ENCODE data around the gene CARNS1.

The CARNS1 gene

DNA sequence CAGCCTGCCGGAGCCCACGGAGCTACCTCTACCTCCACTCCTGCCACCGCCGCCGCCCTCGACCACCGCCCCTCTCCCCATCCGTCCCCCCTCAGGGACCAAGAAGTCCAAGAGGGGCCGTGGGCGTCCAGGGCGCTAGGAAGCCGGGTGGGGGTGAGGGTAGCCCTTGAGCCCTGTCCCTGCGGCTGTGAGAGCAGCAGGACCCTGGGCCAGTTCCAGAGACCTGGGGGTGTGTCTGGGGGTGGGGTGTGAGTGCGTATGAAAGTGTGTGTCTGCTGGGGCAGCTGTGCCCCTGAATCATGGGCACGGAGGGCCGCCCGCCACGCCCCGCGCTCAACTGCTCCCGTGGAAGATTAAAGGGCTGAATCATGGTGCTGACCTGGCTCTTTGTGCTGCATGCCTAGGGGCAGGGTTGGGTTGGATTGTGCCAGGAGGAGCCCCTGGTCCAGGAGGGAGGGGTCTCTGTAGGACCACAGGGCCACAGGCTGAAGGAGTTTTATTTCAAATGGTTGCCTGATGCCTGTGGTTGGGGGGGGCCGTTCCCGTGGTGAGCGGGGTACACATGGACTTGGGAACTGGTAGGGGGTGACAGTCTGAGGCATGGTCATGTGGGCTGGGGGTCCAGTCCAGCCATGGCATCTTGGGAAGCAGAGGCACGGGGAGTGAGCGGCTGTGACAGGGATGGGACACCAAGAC is 19.7 kb downstream of the CARNS1 start:
- POLR2A ChIA-PET = no interaction called here
- CTCF ChIA-PET = no interaction called here
- DNase-seq (ENCODE audit: extremely low spot score) = no peak

DNA sequence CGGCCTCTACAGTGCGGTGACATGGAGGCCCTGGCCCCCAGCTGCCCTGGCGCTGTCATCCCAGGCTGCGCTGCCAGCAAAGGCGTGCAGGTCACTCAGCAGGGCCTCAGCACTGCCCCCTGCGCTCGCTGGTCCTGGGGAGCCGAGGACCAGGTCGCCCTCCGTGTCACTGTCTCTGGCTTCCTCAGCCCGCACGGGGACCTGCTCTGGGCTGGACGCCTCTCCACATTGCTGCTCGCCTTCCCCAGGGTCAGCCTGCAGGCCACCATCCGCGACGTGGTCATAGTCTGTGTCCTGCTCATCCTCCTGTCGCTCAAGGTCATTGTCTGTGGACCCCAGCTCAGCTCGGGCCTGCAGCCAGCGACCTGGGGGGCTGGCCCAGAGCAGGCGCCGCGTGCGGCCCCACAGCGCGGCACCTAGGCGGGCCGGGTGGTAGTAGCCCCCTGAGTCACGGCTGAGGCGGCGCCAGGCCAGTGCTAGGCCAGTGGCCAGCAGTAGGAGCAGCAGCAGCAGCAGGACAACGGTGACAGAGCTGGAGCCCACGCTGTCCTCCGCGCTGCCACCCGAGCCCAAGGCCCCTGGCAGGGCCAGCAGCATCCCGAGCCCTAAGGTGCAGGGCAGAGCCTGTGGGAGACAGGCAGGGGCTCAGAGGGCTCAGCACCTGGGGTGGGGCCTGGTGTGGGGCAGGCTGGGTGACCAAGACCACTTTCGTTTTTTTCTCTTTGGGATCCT is 20.4 kb downstream of the CARNS1 start:
- ChIA-PET CTCF (no interaction called here), POLR2A (interaction anchor here (4.0 kb wide), 1 partner anchor 33 kb away, joined by 14 read pairs; the partner anchor contains the start of gene TMEM134)
- no peak for DNase-seq (ENCODE audit: extremely low spot score)
- TF ChIP-seq HDGF (IDR thresholded peaks at IDR 0.05; ENCODE audit: borderline replicate concordance) = no peak
- no peak for TF ChIP-seq CTBP1 (IDR thresholded peaks at IDR 0.05; ENCODE audit: borderline replicate concordance)
- TF ChIP-seq BHLHE40 (IDR thresholded peaks at IDR 0.05; ENCODE audit: borderline replicate concordance) = no peak
- no peak for TF ChIP-seq LEF1 (IDR thresholded peaks at IDR 0.05; ENCODE audit: borderline replicate concordance)
- TF ChIP-seq NFRKB (IDR thresholded peaks at IDR 0.05) = no peak
- no peak for TF ChIP-seq L3MBTL2 (conservative IDR thresholded peaks at IDR 0.05)
- no peak for TF ChIP-seq ZNF384 (IDR thresholded peaks at IDR 0.05)
- TF ChIP-seq, protein P1, sequence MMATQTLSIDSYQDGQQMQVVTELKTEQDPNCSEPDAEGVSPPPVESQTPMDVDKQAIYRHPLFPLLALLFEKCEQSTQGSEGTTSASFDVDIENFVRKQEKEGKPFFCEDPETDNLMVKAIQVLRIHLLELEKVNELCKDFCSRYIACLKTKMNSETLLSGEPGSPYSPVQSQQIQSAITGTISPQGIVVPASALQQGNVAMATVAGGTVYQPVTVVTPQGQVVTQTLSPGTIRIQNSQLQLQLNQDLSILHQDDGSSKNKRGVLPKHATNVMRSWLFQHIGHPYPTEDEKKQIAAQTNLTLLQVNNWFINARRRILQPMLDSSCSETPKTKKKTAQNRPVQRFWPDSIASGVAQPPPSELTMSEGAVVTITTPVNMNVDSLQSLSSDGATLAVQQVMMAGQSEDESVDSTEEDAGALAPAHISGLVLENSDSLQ (IDR thresholded peaks at IDR 0.05) = no peak
- TF ChIP-seq FOXA1 (IDR thresholded peaks at IDR 0.05) = no peak
- TF ChIP-seq ARNT (IDR thresholded peaks at IDR 0.05) = no peak
- no peak for TF ChIP-seq FOXM1 (IDR thresholded peaks at IDR 0.05; ENCODE audit: borderline replicate concordance)
- TF ChIP-seq TARDBP (IDR thresholded peaks at IDR 0.05) = no peak
- no peak for TF ChIP-seq ELF4 (IDR thresholded peaks at IDR 0.05)

More for the DNA sequence above, 19.7 kb downstream of the CARNS1 start:
- no peak for TF ChIP-seq LEF1 (IDR thresholded peaks at IDR 0.05; ENCODE audit: borderline replicate concordance)
- no peak for TF ChIP-seq ZNF384 (IDR thresholded peaks at IDR 0.05)
- TF ChIP-seq NFRKB (IDR thresholded peaks at IDR 0.05) = no peak
- TF ChIP-seq FOXM1 (IDR thresholded peaks at IDR 0.05; ENCODE audit: borderline replicate concordance) = no peak
- no peak for TF ChIP-seq SUZ12 (IDR thresholded peaks at IDR 0.05)
- no peak for TF ChIP-seq FOXA1 (IDR thresholded peaks at IDR 0.05)
- no peak for TF ChIP-seq SP1 (IDR thresholded peaks at IDR 0.05)
- TF ChIP-seq HDGF (IDR thresholded peaks at IDR 0.05; ENCODE audit: borderline replicate concordance) = no peak
- TF ChIP-seq, protein P1 (IDR thresholded peaks at IDR 0.05) = no peak
- TF ChIP-seq FOXK2 (IDR thresholded peaks at IDR 0.05) = no peak
- TF ChIP-seq BHLHE40 (IDR thresholded peaks at IDR 0.05; ENCODE audit: borderline replicate concordance) = no peak
- TF ChIP-seq ELF4 (IDR thresholded peaks at IDR 0.05) = no peak

DNA sequence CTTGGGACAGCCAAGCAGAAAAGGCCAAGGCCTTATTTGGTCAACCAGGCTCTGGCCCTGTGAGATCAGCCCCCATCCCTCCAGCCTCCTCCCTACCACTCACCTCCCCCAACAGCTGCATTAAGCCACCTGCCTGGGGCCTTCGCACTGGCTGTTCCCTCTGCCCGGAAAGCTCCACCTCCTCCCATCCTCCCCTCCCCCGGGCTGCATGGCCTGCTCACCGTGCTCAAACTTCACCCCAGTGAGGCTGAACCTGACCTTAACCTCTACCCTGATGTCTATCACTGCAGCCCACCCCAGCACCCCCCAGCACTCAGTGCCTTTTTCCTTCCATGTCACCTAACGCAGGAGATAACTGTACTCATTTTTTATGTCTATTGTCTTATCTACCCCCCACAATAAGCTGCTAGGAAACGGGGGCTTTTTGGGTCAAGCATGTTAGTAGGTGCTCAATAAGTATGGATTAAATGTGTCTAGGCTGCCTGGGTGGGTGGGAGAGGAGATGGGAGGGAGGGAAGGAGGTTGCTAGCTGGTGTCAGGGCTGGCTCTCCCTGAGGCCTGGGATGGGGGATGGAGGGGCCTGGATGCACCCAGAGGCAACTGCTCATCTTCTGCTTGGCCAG is 21.1 kb downstream of the CARNS1 start:
- ChIA-PET POLR2A (interaction anchor here (0.6 to 4.0 kb wide), 2 partner anchors 32 to 35 kb away, joined by 3 to 14 read pairs; partner anchors contain the start of gene TMEM134), CTCF (no interaction called here)
- no peak for DNase-seq (ENCODE audit: extremely low spot score)
- TF ChIP-seq ELF4 (IDR thresholded peaks at IDR 0.05) (no peak), ZNF384 (IDR thresholded peaks at IDR 0.05) (no peak), LEF1 (IDR thresholded peaks at IDR 0.05; ENCODE audit: borderline replicate concordance) (no peak)

DNA sequence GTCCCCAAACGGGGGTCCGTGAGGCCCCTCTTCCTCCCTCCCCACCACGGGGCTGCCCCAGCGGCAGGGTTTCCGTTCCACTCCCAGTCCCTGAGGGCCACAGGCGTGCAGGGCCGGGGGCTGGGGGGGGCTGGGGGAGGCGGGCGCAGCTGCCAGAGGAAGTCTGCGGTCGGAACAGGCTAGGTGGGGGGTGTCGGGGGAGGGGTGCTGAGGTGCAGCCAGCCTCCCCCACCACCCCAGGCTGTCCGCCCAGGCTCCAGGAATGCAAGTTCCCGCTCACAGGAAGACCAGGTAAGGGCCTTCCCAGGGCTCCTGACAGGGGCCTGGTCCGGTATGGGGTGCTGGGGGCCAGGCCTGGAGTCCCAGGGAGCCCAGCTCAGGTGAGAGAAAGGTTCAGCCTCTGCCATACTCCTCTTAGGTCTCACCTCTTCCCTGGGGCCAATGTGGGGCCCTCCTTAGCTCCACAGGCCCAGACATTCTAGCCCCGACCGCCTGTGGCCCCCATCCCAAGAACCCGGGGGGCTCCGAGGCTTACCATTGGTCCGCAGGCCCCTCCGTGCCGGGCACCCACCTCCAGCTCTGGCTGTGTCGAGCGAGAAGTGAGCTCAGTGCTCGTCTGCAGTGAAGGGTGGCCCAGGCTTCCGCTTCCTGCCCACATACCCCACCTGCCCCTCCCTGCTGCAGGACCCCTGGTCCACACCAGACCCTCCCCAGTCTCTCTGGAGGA is 21.8 kb downstream of the CARNS1 start, which contains the start of gene PTPRCAP:
Gene PTPRCAP, minus strand, starts transcription at position 601 of the 727 bp plus-strand sequence. Its CDS starts 63 bp downstream, at position 538.
- no peak for DNase-seq (ENCODE audit: extremely low spot score)
- TF ChIP-seq, protein P1 (IDR thresholded peaks at IDR 0.05) = no peak
- no peak for TF ChIP-seq FOXK2 (IDR thresholded peaks at IDR 0.05)
- no peak for TF ChIP-seq FOXA1 (IDR thresholded peaks at IDR 0.05)
- TF ChIP-seq CTBP1 (IDR thresholded peaks at IDR 0.05; ENCODE audit: borderline replicate concordance) = no peak
- TF ChIP-seq L3MBTL2 (conservative IDR thresholded peaks at IDR 0.05) = no peak
- no peak for TF ChIP-seq HDGF (IDR thresholded peaks at IDR 0.05; ENCODE audit: borderline replicate concordance)
- TF ChIP-seq TARDBP (IDR thresholded peaks at IDR 0.05) = no peak
- no peak for TF ChIP-seq SUZ12 (IDR thresholded peaks at IDR 0.05)
- no peak for TF ChIP-seq BHLHE40 (IDR thresholded peaks at IDR 0.05; ENCODE audit: borderline replicate concordance)
- no peak for TF ChIP-seq ZNF384 (IDR thresholded peaks at IDR 0.05)
- TF ChIP-seq ARNT (IDR thresholded peaks at IDR 0.05) = no peak
- no peak for TF ChIP-seq ELF4 (IDR thresholded peaks at IDR 0.05)
- TF ChIP-seq FOXM1 (IDR thresholded peaks at IDR 0.05; ENCODE audit: borderline replicate concordance) = no peak
- CTCF ChIA-PET = interaction anchor here (0.6 kb wide), 1 partner anchor 769 kb away, joined by 3 read pairs; no protein-coding TSS in a partner anchor
- POLR2A ChIA-PET = interaction anchor here (1.4 to 4.0 kb wide), 2 partner anchors 31 to 36 kb away, joined by 5 to 14 read pairs; partner anchors contain the start of genes PPP1CA and TMEM134

DNA sequence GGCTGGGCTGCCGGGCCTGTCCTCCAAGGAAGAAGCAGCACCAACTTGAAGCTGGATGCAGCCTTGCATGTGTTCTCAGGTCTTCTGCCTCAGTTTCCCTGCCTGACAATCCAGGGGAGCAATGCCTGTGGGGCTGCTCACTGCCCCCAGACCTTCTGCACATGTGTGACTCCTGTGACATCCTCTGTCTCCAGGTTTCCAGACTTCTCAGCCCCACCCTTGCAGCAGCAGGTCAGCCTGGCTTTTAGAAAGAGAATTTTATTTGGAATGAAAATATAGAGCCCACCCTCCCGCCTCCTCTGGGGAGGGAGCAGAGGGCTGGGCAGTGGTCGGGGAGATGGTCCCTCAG is 22.3 kb downstream of the CARNS1 start:
- POLR2A ChIA-PET = interaction anchor here (0.6 to 4.0 kb wide), 3 partner anchors 9 to 36 kb away, joined by 4 to 14 read pairs (median 5); partner anchors contain the start of genes PPP1CA, RPS6KB2 and TMEM134
- TF ChIP-seq SUZ12 (IDR thresholded peaks at IDR 0.05) (no peak), CTBP1 (IDR thresholded peaks at IDR 0.05; ENCODE audit: borderline replicate concordance) (no peak), BHLHE40 (IDR thresholded peaks at IDR 0.05; ENCODE audit: borderline replicate concordance) (no peak)
- CTCF ChIA-PET = no interaction called here

More for the DNA sequence above, 22.3 kb downstream of the CARNS1 start:
- no peak for DNase-seq (ENCODE audit: extremely low spot score)
